Thymus (tissue), 11 donors: ENCODE measurements around the gene AFAP1. TPM values are rescaled to one million over a fixed set of nuclear protein-coding genes. Genes with fewer than 3 reads are reported as not detected.

Source experiments
- DNase-seq, 9 donors: peaks; one replicate each; pipeline ENCODE4 v3.0.0-alpha.2; 2013; ENCODE audit warnings: low spot score in 9 of 9, low read depth in 6 of 9, missing footprints in 1 of 9
- H3K27ac ChIP-seq, 2 donors: one replicate each; pipeline ENCODE4 v1.5.1; 2013; ENCODE audit warnings: control low read depth in 1 of 2, low read depth in 1 of 2, low read length in 1 of 2, mild to moderate bottlenecking in 1 of 2, moderate library complexity in 1 of 2
- H3K27me3 ChIP-seq, 2 donors: one replicate each; pipeline ENCODE4 v1.5.1; 2013; ENCODE audit warnings: low read length in 1 of 2; ENCODE audit not compliant: control insufficient read depth in 2 of 2, insufficient read depth in 1 of 2
- H3K36me3 ChIP-seq, 2 donors: one replicate each; pipeline ENCODE4 v1.5.1; 2013; ENCODE audit warnings: low read length in 1 of 2, mild to moderate bottlenecking in 1 of 2, moderate library complexity in 1 of 2; ENCODE audit not compliant: control insufficient read depth in 2 of 2, insufficient read depth in 2 of 2
- H3K4me1 ChIP-seq, 2 donors: one replicate each; pipeline ENCODE4 v1.5.1; 2013; ENCODE audit warnings: low read length in 2 of 2; ENCODE audit not compliant: control insufficient read depth in 2 of 2, insufficient read depth in 2 of 2
- H3K4me3 ChIP-seq, 2 donors: one replicate each; pipeline ENCODE4 v1.5.1; 2013; ENCODE audit warnings: low read length in 2 of 2, control low read depth in 1 of 2, mild to moderate bottlenecking in 1 of 2
- H3K9me3 ChIP-seq, 2 donors: one replicate each; pipeline ENCODE4 v1.5.1; 2013; ENCODE audit warnings: low read length in 1 of 2, mild to moderate bottlenecking in 1 of 2; ENCODE audit not compliant: control insufficient read depth in 2 of 2, insufficient read depth in 1 of 2
- WGBS: extraction: QIAGEN DNeasy Blood & Tissue Kit; methylation state at CpG from one replicate; pipeline ENCODE4 v1.1.7; 2013; 5-methylcytosine and 5-hydroxymethylcytosine counted together
- polyA plus RNA-seq: library from polyadenylated mRNA; stranded (reverse); fragments of 200-250 nt; gene quantifications from one replicate; pipeline ENCODE4 v1.2.3, GENCODE V29; 2013
- total RNA-seq: library from RNA; stranded (reverse); fragments of 120-200 nt; gene quantifications from one replicate; pipeline ENCODE4 v1.2.4, GENCODE V29; 2013
- donor health status: healthy.

Gene AFAP1
- total and polyA plus RNA-seq, 2 donors, result 3.2 to 4.5 TPM

- WGBS, result 85% methylated on average over 22 of the region's 22 CpGs
- no peaks in the 10 kb centered on the region for H3K36me3 ChIP-seq
- no peak overlapping the region for H3K4me3 ChIP-seq
- H3K9me3 ChIP-seq, result no peaks in the 10 kb centered on the region
- no peak overlapping the region for H3K27ac ChIP-seq
- DNase-seq, result no peak
- peaks cover 0 to 3% of the 10 kb centered on the region in 2 donors for H3K27me3 ChIP-seq
- no peaks in the 10 kb centered on the region for H3K4me1 ChIP-seq
These were observed 181.9 kb downstream of the AFAP1 start for GRCh38 chr4:7757501-7758471.

DNA sequence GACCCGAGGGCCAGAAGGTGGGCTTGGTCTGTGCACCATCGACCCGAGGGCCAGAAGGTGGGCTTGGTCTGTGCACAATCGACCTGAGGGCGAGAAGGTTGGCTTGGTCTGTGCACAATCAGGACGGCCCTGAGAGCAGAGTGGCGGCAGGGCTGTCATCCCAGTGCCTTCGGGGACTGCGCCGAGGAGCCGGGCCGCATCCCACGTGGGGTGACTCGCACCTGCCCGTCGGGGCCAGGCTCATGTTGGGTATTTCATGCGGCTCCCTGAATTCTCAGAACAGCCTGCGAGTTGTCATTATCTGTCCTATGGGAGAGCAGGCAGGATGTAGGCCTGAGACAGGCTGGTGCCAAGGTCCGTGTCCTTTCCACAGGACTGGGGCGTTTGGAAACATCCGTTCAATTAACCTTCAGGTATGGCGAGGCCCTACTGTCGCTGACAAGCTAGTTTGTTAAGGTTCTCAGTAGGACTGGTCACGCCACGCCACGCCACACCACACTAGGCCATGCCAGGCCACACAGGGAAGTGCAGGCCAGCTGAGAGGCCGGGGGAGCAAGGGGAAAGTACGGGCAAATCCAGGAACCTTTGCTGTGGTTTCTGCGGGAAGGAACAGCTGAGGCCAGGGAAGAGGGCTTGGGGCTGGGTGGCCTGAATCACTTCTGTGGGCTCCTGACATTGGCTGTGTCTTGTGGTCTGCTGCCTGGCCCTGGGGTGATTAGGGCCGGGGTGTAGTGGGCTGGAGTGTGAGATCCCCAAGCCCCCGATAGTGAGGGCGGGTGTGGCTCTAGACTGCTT is 182.9 kb downstream of the AFAP1 start:
- H3K36me3 ChIP-seq, result no peaks in the 10 kb centered on the region
- WGBS, result 88% methylated on average over 32 of the region's 32 CpGs
- no peak overlapping the region for H3K27ac ChIP-seq
- H3K9me3 ChIP-seq, result no peaks in the 10 kb centered on the region
- no peak overlapping the region for H3K4me3 ChIP-seq
- H3K27me3 ChIP-seq, result peaks cover 0 to under 1% of the 10 kb centered on the region in 2 donors
- H3K4me1 ChIP-seq, result no peaks in the 10 kb centered on the region
- DNase-seq, result no peak

GRCh38 chr4:7756071-7756470 is 183.6 kb downstream of the AFAP1 start:
- Histone ChIP-seq H3K27ac (no peak overlapping the region), H3K27me3 (no peaks in the 10 kb centered on the region), H3K4me3 (no peak overlapping the region), H3K36me3 (no peaks in the 10 kb centered on the region), H3K4me1 (no peaks in the 10 kb centered on the region), H3K9me3 (no peaks in the 10 kb centered on the region)
- WGBS, result 94% methylated on average over 14 of the region's 14 CpGs
- DNase-seq, result no peak

DNA sequence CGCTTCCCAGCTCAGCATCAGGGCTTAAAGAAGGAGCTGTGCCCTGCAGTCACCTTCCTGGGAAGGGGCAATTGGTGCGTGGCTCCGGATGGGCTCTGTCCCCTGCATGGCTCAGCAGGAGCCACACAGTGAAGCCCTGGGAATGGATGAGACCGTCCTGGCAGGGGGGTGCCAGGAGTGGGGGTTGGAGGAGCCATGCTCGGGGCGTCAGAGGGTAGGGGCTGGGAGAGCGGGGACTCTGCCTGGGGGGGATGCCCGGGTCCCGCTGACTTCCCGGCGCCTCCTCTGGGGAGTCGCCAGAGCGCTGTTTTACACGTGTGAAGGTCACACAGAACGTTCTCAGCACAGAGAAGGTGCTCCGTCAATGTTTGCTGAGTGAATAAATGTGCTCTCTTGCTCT is 184.1 kb downstream of the AFAP1 start:
- H3K9me3 ChIP-seq, result no peaks in the 10 kb centered on the region
- H3K4me1 ChIP-seq, result no peaks in the 10 kb centered on the region
- no peak for DNase-seq
- no peaks in the 10 kb centered on the region for H3K36me3 ChIP-seq
- no peak overlapping the region for H3K27ac ChIP-seq
- WGBS, result 94% methylated on average over 16 of the region's 16 CpGs
- H3K4me3 ChIP-seq, result no peak overlapping the region
- H3K27me3 ChIP-seq, result no peaks in the 10 kb centered on the region

DNA sequence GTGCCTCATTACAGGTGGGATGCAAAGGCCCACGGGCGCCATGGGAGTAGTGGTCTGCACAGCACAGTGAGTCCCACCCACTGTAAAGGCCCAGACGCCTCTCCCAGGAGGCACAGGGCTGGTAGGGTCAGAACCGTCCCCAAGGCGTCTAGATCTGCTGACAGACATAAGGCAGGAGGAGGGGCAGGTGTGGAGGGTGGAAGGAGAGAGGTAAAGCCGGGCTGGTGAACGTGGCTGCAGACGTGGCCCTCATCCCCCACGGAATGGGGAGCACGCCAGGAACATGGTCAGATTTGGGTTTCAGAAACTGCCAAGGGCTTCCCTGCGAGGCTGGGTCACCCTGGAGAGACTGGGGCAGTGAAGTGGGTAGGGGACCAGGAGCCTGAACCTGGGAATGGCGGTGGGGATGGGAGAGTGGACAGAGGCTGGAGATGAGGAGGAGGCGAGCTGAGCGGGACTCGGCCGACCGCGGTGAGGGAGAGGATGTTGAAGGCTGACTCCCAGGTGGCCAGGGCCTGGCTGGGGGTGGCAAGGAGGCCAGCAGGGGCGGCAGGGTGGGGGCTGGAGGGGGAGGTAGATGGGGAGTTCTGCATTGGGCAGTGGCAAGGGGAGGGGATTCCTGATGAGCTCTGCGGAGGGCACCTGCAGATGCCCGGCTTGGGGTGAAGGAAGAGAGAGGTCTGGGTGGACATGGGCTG is 184.9 kb downstream of the AFAP1 start:
- H3K4me3 ChIP-seq, result no peak overlapping the region
- DNase-seq, result no peak
- H3K27me3 ChIP-seq, result no peaks in the 10 kb centered on the region
- WGBS, result 93% methylated on average over 21 of the region's 21 CpGs
- H3K9me3 ChIP-seq, result no peaks in the 10 kb centered on the region
- no peaks in the 10 kb centered on the region for H3K36me3 ChIP-seq
- H3K4me1 ChIP-seq, result no peaks in the 10 kb centered on the region
- H3K27ac ChIP-seq, result no peak overlapping the region

- Histone ChIP-seq H3K4me1 (no peaks in the 10 kb centered on the region), H3K27me3 (no peaks in the 10 kb centered on the region), H3K36me3 (no peaks in the 10 kb centered on the region), H3K9me3 (no peaks in the 10 kb centered on the region), H3K4me3 (no peak overlapping the region), H3K27ac (peak overlapping the region in 1 of 2 donors; percentile 55)
- 81% methylated on average over 15 of the region's 15 CpGs for WGBS
- DNase-seq, result no peak
These were observed 185.7 kb downstream of the AFAP1 start for GRCh38 chr4:7753931-7754465.

DNA sequence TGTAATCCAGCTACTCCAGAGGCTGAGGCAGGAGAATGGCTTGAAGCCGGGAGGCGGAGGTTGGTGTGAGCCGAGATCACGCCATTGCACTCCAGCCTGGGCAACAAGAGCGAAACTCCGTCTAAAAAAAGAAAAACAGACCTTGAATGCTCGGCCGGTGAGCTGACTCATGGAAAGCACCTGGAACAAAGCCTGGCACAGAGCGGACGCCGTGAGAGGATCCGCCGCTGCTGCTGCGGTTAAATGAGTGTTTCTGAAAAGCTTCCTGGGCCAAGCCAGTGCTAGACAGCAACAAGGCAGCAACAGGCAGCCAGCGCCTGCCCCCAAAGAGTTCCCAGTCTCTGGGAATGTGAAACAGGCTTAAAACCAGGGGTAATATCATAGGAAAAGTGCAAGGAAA is 186.4 kb downstream of the AFAP1 start:
- Histone ChIP-seq H3K9me3 (no peaks in the 10 kb centered on the region), H3K27ac (peak overlapping the region in 1 of 2 donors; percentile 60), H3K27me3 (no peaks in the 10 kb centered on the region), H3K36me3 (no peaks in the 10 kb centered on the region), H3K4me3 (no peak overlapping the region), H3K4me1 (peaks cover 0 to under 1% of the 10 kb centered on the region in 2 donors)
- 92% methylated on average over 15 of the region's 15 CpGs for WGBS
- DNase-seq, result peak in 1 of 9 donors; percentile 16

DNA sequence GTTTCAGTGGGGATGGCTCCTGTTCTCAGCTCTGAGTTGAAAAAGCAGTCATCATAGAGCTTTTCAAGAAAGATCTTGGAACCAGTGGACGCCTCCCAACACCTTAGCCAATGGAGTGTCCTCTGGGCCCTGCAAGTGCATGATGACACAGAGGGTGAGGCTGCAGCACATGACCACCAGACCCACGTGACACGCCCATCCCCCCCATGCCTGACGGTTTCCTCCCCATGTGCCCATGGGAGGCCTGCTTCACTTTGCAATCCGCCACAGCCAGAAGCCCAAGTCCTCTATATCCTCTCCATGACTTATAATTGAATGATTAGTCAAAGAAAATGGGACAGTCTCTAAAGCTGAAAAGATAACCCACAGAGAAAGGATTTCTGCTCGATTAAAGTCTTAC is 187.0 kb downstream of the AFAP1 start:
- no peaks in the 10 kb centered on the region for H3K9me3 ChIP-seq
- H3K36me3 ChIP-seq, result no peaks in the 10 kb centered on the region
- no peaks in the 10 kb centered on the region for H3K27me3 ChIP-seq
- no peak overlapping the region for H3K4me3 ChIP-seq
- H3K4me1 ChIP-seq, result peaks cover 0 to 2% of the 10 kb centered on the region in 2 donors
- WGBS, result 89% methylated on average over 6 of the region's 6 CpGs
- DNase-seq, result no peak
- peak overlapping the region in 1 of 2 donors; percentile 51 for H3K27ac ChIP-seq
